Neural cell (in vitro differentiated cells): ENCODE measurements around the gene VTI1B. TPM values are rescaled to one million over a fixed set of nuclear protein-coding genes. Genes with fewer than 3 reads are reported as not detected.

Experiments used
- H2AFZ ChIP-seq: fragments of 200-600, 300-800 bp; sonication (generic), shearing (Covaris generic); 2 replicates; pipeline ENCODE4 v1.6.0; 2014; ENCODE audit warnings: low read depth, mild to moderate bottlenecking, antibody characterized with exemption, low read length, moderate library complexity
- H3F3A ChIP-seq: fragments of 200-600 bp; shearing (Covaris generic); 2 replicates; pipeline ENCODE4 v1.6.1; 2016; ENCODE audit warnings: mild to moderate bottlenecking, moderate library complexity, mixed read lengths, antibody characterized with exemption, low read length; ENCODE audit not compliant: insufficient read depth, poor library complexity, severe bottlenecking
- H3K27ac ChIP-seq: fragments of 200-600, 300-800 bp; sonication (generic), shearing (Covaris generic); 2 replicates; pipeline ENCODE4 v1.5.1; 2014; ENCODE audit warnings: mild to moderate bottlenecking, low read length, moderate library complexity
- H3K27me3 ChIP-seq: fragments of 300-800, 200-600 bp; sonication (generic), shearing (Covaris generic); 2 replicates; pipeline ENCODE4 v1.6.0; 2014; ENCODE audit warnings: mild to moderate bottlenecking, low read depth, low read length, moderate library complexity; ENCODE audit not compliant: insufficient read depth
- H3K36me3 ChIP-seq: fragments of 300-800, 200-600 bp; sonication (generic), shearing (Covaris generic); 2 replicates; pipeline ENCODE4 v1.5.1; 2014; ENCODE audit warnings: mild to moderate bottlenecking, antibody characterized with exemption, low read length, moderate library complexity; ENCODE audit not compliant: insufficient read depth
- H3K4me2 ChIP-seq: fragments of 300-800, 200-600 bp; sonication (generic), shearing (Covaris generic); 2 replicates; pipeline ENCODE4 v1.6.0; 2014; ENCODE audit warnings: mild to moderate bottlenecking, low read length
- H3K4me3 ChIP-seq: fragments of 300-800, 200-600 bp; sonication (generic), shearing (Covaris generic); 2 replicates; pipeline ENCODE4 v1.5.1; 2014; ENCODE audit warnings: mild to moderate bottlenecking, low read length, moderate library complexity
- H3K79me2 ChIP-seq: fragments of 200-600 bp; shearing (Covaris generic); replicated peaks from 2 replicates; pipeline ENCODE4 v1.6.0; 2014; ENCODE audit warnings: mild to moderate bottlenecking, low read length, moderate library complexity; ENCODE audit not compliant: insufficient read depth
- H3K9ac ChIP-seq: fragments of 300-800, 200-600 bp; sonication (generic), shearing (Covaris generic); 2 replicates; pipeline ENCODE4 v1.6.1; 2016; ENCODE audit warnings: mild to moderate bottlenecking, low read length, mixed read lengths
- H3K9me2 ChIP-seq: fragments of 200-600 bp; shearing (Covaris generic); 2 replicates; pipeline ENCODE4 v1.6.1; 2016; ENCODE audit warnings: mild to moderate bottlenecking, low read length, mixed read lengths; ENCODE audit not compliant: insufficient read depth
- H3K9me3 ChIP-seq: fragments of 200-600, 300-800 bp; sonication (generic), shearing (Covaris generic); 2 replicates; pipeline ENCODE4 v1.6.1; 2016; ENCODE audit warnings: mild to moderate bottlenecking, mixed run types, low read length, moderate library complexity, mixed read lengths
- H4K20me1 ChIP-seq: fragments of 200-600 bp; shearing (Covaris generic); 2 replicates; pipeline ENCODE4 v1.6.1; 2016; ENCODE audit warnings: mild to moderate bottlenecking, mixed run types; ENCODE audit not compliant: insufficient read depth
- CTCF ChIP-seq: fragments of 450-650 bp; IDR thresholded peaks from 2 replicates; pipeline ENCODE4 v1.5.1; 2014; ENCODE audit warnings: antibody characterized with exemption, mild to moderate bottlenecking, moderate library complexity; ENCODE audit not compliant: poor library complexity, severe bottlenecking
- EP300 ChIP-seq: fragments of 450-650 bp; conservative IDR thresholded peaks from 2 replicates; pipeline ENCODE4 v1.6.1; 2014; ENCODE audit warnings: antibody characterized with exemption, mild to moderate bottlenecking, moderate library complexity; ENCODE audit not compliant: poor library complexity, severe bottlenecking
- EZH2 ChIP-seq: fragments of 200-600, 300-800 bp; shearing (Covaris generic), sonication (generic); IDR thresholded peaks from 2 replicates; pipeline ENCODE4 v1.6.1; 2014; ENCODE audit warnings: antibody characterized with exemption, low read length, borderline replicate concordance, mild to moderate bottlenecking; ENCODE audit not compliant: insufficient read depth, poor library complexity, severe bottlenecking
- MXI1 ChIP-seq: fragments of 450-650 bp; conservative IDR thresholded peaks from 2 replicates; pipeline ENCODE4 v1.6.1; 2014; ENCODE audit warnings: antibody characterized with exemption, mild to moderate bottlenecking; ENCODE audit not compliant: poor library complexity, severe bottlenecking
- POLR2AphosphoS5 ChIP-seq: IDR thresholded peaks from 2 replicates; pipeline ENCODE4 v1.6.1; 2012
- RAD21 ChIP-seq: fragments of 450-650 bp; conservative IDR thresholded peaks from 2 replicates; pipeline ENCODE4 v1.6.1; 2014; ENCODE audit warnings: antibody characterized with exemption, mild to moderate bottlenecking, moderate library complexity
- REST ChIP-seq: IDR thresholded peaks from 2 replicates; pipeline ENCODE4 v1.6.1; 2012; ENCODE audit warnings: borderline replicate concordance
- SMC3 ChIP-seq: fragments of 450-650 bp; conservative IDR thresholded peaks from 2 replicates; pipeline ENCODE4 v1.6.1; 2014; ENCODE audit warnings: antibody characterized with exemption, mild to moderate bottlenecking, moderate library complexity; ENCODE audit not compliant: poor library complexity
- TAF1 ChIP-seq: IDR thresholded peaks from 2 replicates; pipeline ENCODE4 v1.6.1; 2012; ENCODE audit warnings: low read depth
- polyA plus RNA-seq: library from polyadenylated mRNA; depleted of rRNA; stranded (reverse); fragments of >200 nt; gene quantifications from 2 replicates; pipeline ENCODE4 v1.2.3, GENCODE V29; 2014

Gene VTI1B
- polyA plus RNA-seq, 1 donor from 2014 or later, result 78.6 TPM

GRCh38 chr14:67641902-67642749 lies 32.3 kb downstream of the VTI1B start:
- Histone ChIP-seq H3K79me2 (no peaks in the 10 kb centered on the region), H3K4me2 (no peak overlapping the region), H3F3A (no peaks in the 10 kb centered on the region), H3K36me3 (peaks cover 2% of the 10 kb centered on the region), H3K4me3 (no peak overlapping the region), H2AFZ (no peak overlapping the region), H3K27ac (no peak overlapping the region), H3K9me2 (no peaks in the 10 kb centered on the region), H3K27me3 (no peaks in the 10 kb centered on the region), H4K20me1 (no peaks in the 10 kb centered on the region), H3K9me3 (no peaks in the 10 kb centered on the region), H3K9ac (no peak overlapping the region)
- TF ChIP-seq MXI1, result no peak
- TF ChIP-seq RAD21, result no peak
- no peak for TF ChIP-seq EP300
- TF ChIP-seq POLR2AphosphoS5, result no peak
- no peak for TF ChIP-seq CTCF
- no peak for TF ChIP-seq SMC3
- TF ChIP-seq TAF1, result no peak
- no peak for TF ChIP-seq EZH2
- no peak for TF ChIP-seq REST

GRCh38 chr14:67641480-67641879 lies 33.0 kb downstream of the VTI1B start:
- no peak overlapping the region for H3K4me3 ChIP-seq
- TF ChIP-seq EZH2 (no peak), RAD21 (no peak), SMC3 (no peak), MXI1 (no peak), REST (no peak), EP300 (no peak), TAF1 (no peak), POLR2AphosphoS5 (no peak), CTCF (no peak)
- no peaks in the 10 kb centered on the region for H3K36me3 ChIP-seq
- H3K9ac ChIP-seq, result no peak overlapping the region
- H3K9me3 ChIP-seq, result no peaks in the 10 kb centered on the region
- H2AFZ ChIP-seq, result no peak overlapping the region
- H3F3A ChIP-seq, result no peaks in the 10 kb centered on the region
- H3K4me2 ChIP-seq, result no peak overlapping the region
- no peaks in the 10 kb centered on the region for H3K27me3 ChIP-seq
- H3K27ac ChIP-seq, result no peak overlapping the region
- no peaks in the 10 kb centered on the region for H3K79me2 ChIP-seq
- no peaks in the 10 kb centered on the region for H3K9me2 ChIP-seq
- no peaks in the 10 kb centered on the region for H4K20me1 ChIP-seq
